ENCODE results near the gene GLS2.

The GLS2 gene

DNA sequence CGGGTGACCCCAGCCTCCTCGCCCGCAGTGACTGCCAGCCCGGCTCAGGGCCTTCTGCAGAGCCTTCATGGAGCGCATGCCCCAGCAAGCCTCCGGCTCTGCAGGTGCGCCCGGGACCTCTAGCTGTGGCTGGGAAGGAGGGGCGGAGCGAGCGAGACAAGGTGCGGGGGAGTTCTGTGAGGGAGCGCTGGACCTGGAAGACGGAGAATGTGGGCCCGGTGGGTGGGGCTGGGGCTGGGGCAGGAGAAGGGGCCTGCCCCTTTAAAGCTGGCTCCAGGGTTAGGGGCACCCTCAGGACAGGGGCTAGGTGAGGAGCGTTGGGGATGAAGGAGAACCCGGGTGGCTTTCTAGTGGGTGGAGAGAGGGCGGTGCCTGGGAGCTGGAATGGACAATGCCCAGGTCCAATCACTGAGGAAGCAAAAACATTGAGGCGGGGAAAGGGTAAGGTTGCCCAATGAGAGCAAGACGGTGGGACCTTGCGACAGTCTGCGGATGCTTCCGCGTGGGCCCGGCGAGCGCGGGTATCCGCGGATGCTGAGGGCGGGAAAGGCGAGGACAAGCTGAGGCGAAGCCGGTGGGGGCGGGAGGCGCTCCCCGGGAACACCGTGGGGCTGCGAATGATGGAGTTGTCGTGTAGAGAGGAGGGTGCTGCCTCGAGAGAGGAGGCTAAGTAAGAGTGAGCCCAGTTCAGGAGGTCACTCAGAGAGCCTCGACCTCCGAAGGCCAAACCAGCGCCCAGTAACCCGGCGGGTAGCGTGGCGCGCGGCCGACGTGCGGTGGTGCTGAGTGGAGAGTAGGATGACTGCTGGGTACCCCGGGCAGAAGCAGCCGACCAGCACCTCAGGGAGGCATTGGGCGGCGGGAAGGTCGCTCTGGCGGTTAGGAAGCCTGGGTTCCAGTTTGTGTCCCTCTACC, at the start of gene GLS2 (continued):
- TF ChIP-seq ZNF530 (tag by site-specific recombination; IDR thresholded peaks at IDR 0.05; ENCODE audit: low read depth) = no peak
- TF ChIP-seq ZBTB11 (tag by site-specific recombination; conservative IDR thresholded peaks at IDR 0.05; ENCODE audit: low read depth) = no peak
- TF ChIP-seq OSR2 (tag by site-specific recombination; IDR thresholded peaks at IDR 0.05) = no peak
- no peak for TF ChIP-seq ZNF174 (tag by site-specific recombination; IDR thresholded peaks at IDR 0.05)
- TF ChIP-seq, protein P1, sequence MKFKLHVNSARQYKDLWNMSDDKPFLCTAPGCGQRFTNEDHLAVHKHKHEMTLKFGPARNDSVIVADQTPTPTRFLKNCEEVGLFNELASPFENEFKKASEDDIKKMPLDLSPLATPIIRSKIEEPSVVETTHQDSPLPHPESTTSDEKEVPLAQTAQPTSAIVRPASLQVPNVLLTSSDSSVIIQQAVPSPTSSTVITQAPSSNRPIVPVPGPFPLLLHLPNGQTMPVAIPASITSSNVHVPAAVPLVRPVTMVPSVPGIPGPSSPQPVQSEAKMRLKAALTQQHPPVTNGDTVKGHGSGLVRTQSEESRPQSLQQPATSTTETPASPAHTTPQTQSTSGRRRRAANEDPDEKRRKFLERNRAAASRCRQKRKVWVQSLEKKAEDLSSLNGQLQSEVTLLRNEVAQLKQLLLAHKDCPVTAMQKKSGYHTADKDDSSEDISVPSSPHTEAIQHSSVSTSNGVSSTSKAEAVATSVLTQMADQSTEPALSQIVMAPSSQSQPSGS (tag by site-specific recombination; IDR thresholded peaks at IDR 0.05; ENCODE audit: low read depth) = no peak
- TF ChIP-seq ZNF600 (tag by site-specific recombination; IDR thresholded peaks at IDR 0.05) = 0 out of 2 replicates have a peak, but pooled peaks have one; percentile 13
- TF ChIP-seq, protein P2, sequence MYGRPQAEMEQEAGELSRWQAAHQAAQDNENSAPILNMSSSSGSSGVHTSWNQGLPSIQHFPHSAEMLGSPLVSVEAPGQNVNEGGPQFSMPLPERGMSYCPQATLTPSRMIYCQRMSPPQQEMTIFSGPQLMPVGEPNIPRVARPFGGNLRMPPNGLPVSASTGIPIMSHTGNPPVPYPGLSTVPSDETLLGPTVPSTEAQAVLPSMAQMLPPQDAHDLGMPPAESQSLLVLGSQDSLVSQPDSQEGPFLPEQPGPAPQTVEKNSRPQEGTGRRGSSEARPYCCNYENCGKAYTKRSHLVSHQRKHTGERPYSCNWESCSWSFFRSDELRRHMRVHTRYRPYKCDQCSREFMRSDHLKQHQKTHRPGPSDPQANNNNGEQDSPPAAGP (tag by site-specific recombination; IDR thresholded peaks at IDR 0.05) = no peak
- TF ChIP-seq ZNF433 (tag by site-specific recombination; IDR thresholded peaks at IDR 0.05; ENCODE audit: low read depth) = no peak
- TF ChIP-seq ZNF239 (tag by site-specific recombination; IDR thresholded peaks at IDR 0.05) = no peak
- TF ChIP-seq ZNF624 (tag by site-specific recombination; IDR thresholded peaks at IDR 0.05) = no peak
- no peak for TF ChIP-seq ZNF837 (tag by site-specific recombination; IDR thresholded peaks at IDR 0.05)
- TF ChIP-seq HOXD13 (CRISPR knock-in tag; IDR thresholded peaks at IDR 0.05; ENCODE audit: borderline replicate concordance) = no peak
- TF ChIP-seq YY2 (tag by site-specific recombination; IDR thresholded peaks at IDR 0.05) = no peak
- no peak for TF ChIP-seq ZNF112 (tag by site-specific recombination; IDR thresholded peaks at IDR 0.05)
- no peak for TF ChIP-seq ZNF843 (tag by site-specific recombination; IDR thresholded peaks at IDR 0.05)
- no peak for TF ChIP-seq ZNF211 (tag by site-specific recombination; IDR thresholded peaks at IDR 0.05; ENCODE audit: low read depth)
- TF ChIP-seq ZNF19 (tag by site-specific recombination; IDR thresholded peaks at IDR 0.05; ENCODE audit: low read depth) = no peak
- TF ChIP-seq ZNF544 (tag by site-specific recombination; IDR thresholded peaks at IDR 0.05) = no peak
- TF ChIP-seq KLF1 (tag by site-specific recombination; IDR thresholded peaks at IDR 0.05) = no peak
- TF ChIP-seq ZNF677 (tag by site-specific recombination; IDR thresholded peaks at IDR 0.05) = no peak
- TF ChIP-seq ZBTB20 (tag by site-specific recombination; IDR thresholded peaks at IDR 0.05) = peak; percentile 81
- no peak for TF ChIP-seq ZNF155 (tag by site-specific recombination; IDR thresholded peaks at IDR 0.05)
- peak; percentile 80 for TF ChIP-seq ZNF335 (tag by site-specific recombination; conservative IDR thresholded peaks at IDR 0.05)
